GM12878 (cell line): Measurements from ENCODE around the gene CENATAC. TPM values are rescaled to one million over a fixed set of nuclear protein-coding genes. Genes with fewer than 3 reads are reported as not detected.

Experiments
- ATF7 ChIP-seq: fragments of 450-650 bp; IDR thresholded peaks from 2 replicates; pipeline ENCODE4 v1.6.1; 2016; ENCODE audit warnings: low read depth, mild to moderate bottlenecking
- BRCA1 ChIP-seq: IDR thresholded peaks from 2 replicates; pipeline ENCODE4 v1.6.1; 2011; ENCODE audit warnings: low read depth, low read length, improper control_type of control experiment
- CHD4 ChIP-seq: fragments of 200-600 bp; sonication (generic); IDR thresholded peaks from 2 replicates; pipeline ENCODE4 v1.6.1; 2016; ENCODE audit warnings: mild to moderate bottlenecking
- EED ChIP-seq: sonication (generic); IDR thresholded peaks from 2 replicates; pipeline ENCODE4 v1.6.1; 2016; ENCODE audit warnings: antibody characterized with exemption, low read depth
- ESRRA ChIP-seq: IDR thresholded peaks from 2 replicates; pipeline ENCODE4 v1.6.1; 2012; ENCODE audit warnings: mild to moderate bottlenecking, low read length, improper control_type of control experiment
- FOXM1 ChIP-seq: IDR thresholded peaks from 2 replicates; pipeline ENCODE4 v1.6.1; 2012; ENCODE audit warnings: low read depth, mild to moderate bottlenecking, inconsistent platforms, low read length, moderate library complexity
- GATAD2B ChIP-seq: fragments of 450-650 bp; conservative IDR thresholded peaks from 2 replicates; pipeline ENCODE4 v1.6.1; 2017; ENCODE audit warnings: low read depth, mild to moderate bottlenecking, moderate library complexity
- HDAC2 ChIP-seq: fragments of 200-600 bp; sonication (generic); IDR thresholded peaks from 2 replicates; pipeline ENCODE4 v1.6.1; 2017
- HDAC6 ChIP-seq: fragments of 200-600 bp; sonication (generic); IDR thresholded peaks from one replicate; pipeline ENCODE4 v1.8.0; 2017; ENCODE audit warnings: antibody characterized with exemption; ENCODE audit not compliant: unreplicated experiment
- KAT2A ChIP-seq: conservative IDR thresholded peaks from 2 replicates; pipeline ENCODE4 v1.6.1; 2011; ENCODE audit warnings: low read depth, low read length; ENCODE audit not compliant: control insufficient read depth
- KDM1A ChIP-seq: fragments of 200-600 bp; sonication (generic); IDR thresholded peaks from 2 replicates; pipeline ENCODE4 v1.6.1; 2016; ENCODE audit warnings: borderline replicate concordance
- MTA3 ChIP-seq: IDR thresholded peaks from 2 replicates; pipeline ENCODE4 v1.6.1; 2012; ENCODE audit warnings: low read length, inconsistent platforms, borderline replicate concordance
- MYB ChIP-seq: fragments of 150-350 bp; IDR thresholded peaks from 2 replicates; pipeline ENCODE4 v1.6.1; 2014; ENCODE audit warnings: mild to moderate bottlenecking, low read depth, low read length, borderline replicate concordance
- NR2C1 ChIP-seq: fragments of 450-650 bp; IDR thresholded peaks from 2 replicates; pipeline ENCODE4 v1.6.1; 2017; ENCODE audit warnings: antibody characterized with exemption, mild to moderate bottlenecking, moderate library complexity
- RAD51 ChIP-seq: fragments of 450-650 bp; IDR thresholded peaks from 2 replicates; pipeline ENCODE4 v1.6.1; 2016; ENCODE audit warnings: moderate library complexity, mild to moderate bottlenecking, inconsistent platforms
- SMC3 ChIP-seq: IDR thresholded peaks from 2 replicates; pipeline ENCODE4 v1.6.1; 2011; ENCODE audit warnings: low read length, improper control_type of control experiment, borderline replicate concordance
- SPI1 ChIP-seq: IDR thresholded peaks from 2 replicates; pipeline ENCODE4 v1.6.1; 2011; ENCODE audit warnings: low read depth, mild to moderate bottlenecking, low read length, moderate library complexity, borderline replicate concordance; ENCODE audit not compliant: insufficient read depth
- SREBF2 ChIP-seq: IDR thresholded peaks from 2 replicates; pipeline ENCODE4 v1.6.1; 2012; ENCODE audit warnings: mild to moderate bottlenecking, low read length
- SUPT20H ChIP-seq: IDR thresholded peaks from 2 replicates; pipeline ENCODE4 v1.6.1; 2011; ENCODE audit warnings: low read depth, mild to moderate bottlenecking, low read length, moderate library complexity, borderline replicate concordance; ENCODE audit not compliant: control insufficient read depth
- SUZ12 ChIP-seq: fragments of 200-600 bp; sonication (generic); IDR thresholded peaks from one replicate; pipeline ENCODE4 v1.6.1; 2018; ENCODE audit warnings: antibody characterized with exemption, mild to moderate bottlenecking; ENCODE audit not compliant: unreplicated experiment
- polyA plus RNA-seq, 11 experiments: library from polyadenylated mRNA; depleted of rRNA in 4 of 11; unstranded in 6 of 11; stranded (reverse) in 5 of 11; fragments of >200 nt; fragmentation: Nextera tagmentation in 4 of 11; fragmentation: Illumina TruSeq in 1 of 11; extraction: Ambion mirVana in 4 of 11; extraction: Trizol in 1 of 11; gene quantifications; 1 replicate in 1 of 11; 2 replicates in 10 of 11; pipeline versions ENCODE4 v1.2.1 to v1.2.3, GENCODE V29; 2011 to 2016; ENCODE audit warnings: inconsistent platforms in 2 of 11, missing spikeins in 2 of 11, low read depth in 1 of 11
- total RNA-seq, 4 experiments: library from RNA; depleted of rRNA in 3 of 4; stranded (reverse); fragments of >200 nt in 3 of 4; fragmentation: Illumina TruSeq in 1 of 4; extraction: Trizol in 1 of 4; gene quantifications; 2 replicates each; pipeline versions ENCODE4 v1.2.1 to v1.2.3, GENCODE V29; 2013 to 2021
- TF ChIP-seq, protein P1 (sequence below): fragments of 450-650 bp; IDR thresholded peaks from 2 replicates; pipeline ENCODE4 v1.6.1; 2017; ENCODE audit warnings: mild to moderate bottlenecking, moderate library complexity
- TF ChIP-seq, protein P2 (sequence below): fragments of 450-650 bp; IDR thresholded peaks from 2 replicates; pipeline ENCODE4 v1.6.1; 2017; ENCODE audit warnings: borderline replicate concordance
- TF ChIP-seq, protein P3 (sequence below): IDR thresholded peaks from 2 replicates; pipeline ENCODE4 v1.6.1; 2012; ENCODE audit warnings: low read length, inconsistent platforms
- TF ChIP-seq, protein P4 (sequence below): fragments of 450-650 bp; IDR thresholded peaks from 2 replicates; pipeline ENCODE4 v1.6.1; 2017; ENCODE audit warnings: mild to moderate bottlenecking

CENATAC gene
- total and polyA plus RNA-seq, 10 of the 15 experiments (the other 5 are each of a cell fraction or from before 2014, with no cell fraction given): 4.8 to 37.1 (median 24.1) TPM

DNA sequence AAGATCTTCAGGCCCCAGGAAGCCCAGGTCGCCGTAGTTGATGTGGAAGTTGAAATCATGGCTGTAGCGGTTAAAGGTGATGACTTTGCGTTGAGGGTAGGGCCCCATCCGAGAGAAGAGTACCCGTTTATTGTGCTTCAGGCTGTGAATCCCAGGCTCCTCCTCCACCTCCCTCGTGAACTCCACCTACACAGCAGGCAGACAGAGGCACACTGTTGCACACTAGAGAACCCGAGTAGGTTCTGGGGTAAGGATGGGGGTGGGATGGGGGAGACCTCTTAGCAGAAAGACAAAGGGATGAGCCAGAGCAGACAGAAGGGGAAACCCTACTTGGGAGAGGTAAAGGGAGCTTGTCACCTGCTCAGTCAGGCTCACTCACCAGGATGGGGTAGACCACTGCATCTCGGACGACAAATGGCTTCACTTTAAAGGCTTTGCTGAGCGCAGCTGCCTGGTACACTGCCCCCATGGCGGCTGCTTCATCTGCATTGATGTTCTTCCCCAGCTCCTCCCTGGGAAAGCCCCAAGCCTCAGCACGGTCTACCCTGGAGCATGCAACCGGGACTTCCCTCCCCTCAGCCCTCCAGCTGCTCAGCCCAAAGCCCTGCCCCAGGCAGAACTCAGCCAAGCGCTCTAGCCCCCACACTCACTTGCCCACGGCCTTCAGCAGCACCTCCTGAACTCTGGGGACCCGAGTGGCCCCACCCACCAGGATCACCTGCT, 53.7 kb downstream of the CENATAC start (continued):
- TF ChIP-seq, protein P1, sequence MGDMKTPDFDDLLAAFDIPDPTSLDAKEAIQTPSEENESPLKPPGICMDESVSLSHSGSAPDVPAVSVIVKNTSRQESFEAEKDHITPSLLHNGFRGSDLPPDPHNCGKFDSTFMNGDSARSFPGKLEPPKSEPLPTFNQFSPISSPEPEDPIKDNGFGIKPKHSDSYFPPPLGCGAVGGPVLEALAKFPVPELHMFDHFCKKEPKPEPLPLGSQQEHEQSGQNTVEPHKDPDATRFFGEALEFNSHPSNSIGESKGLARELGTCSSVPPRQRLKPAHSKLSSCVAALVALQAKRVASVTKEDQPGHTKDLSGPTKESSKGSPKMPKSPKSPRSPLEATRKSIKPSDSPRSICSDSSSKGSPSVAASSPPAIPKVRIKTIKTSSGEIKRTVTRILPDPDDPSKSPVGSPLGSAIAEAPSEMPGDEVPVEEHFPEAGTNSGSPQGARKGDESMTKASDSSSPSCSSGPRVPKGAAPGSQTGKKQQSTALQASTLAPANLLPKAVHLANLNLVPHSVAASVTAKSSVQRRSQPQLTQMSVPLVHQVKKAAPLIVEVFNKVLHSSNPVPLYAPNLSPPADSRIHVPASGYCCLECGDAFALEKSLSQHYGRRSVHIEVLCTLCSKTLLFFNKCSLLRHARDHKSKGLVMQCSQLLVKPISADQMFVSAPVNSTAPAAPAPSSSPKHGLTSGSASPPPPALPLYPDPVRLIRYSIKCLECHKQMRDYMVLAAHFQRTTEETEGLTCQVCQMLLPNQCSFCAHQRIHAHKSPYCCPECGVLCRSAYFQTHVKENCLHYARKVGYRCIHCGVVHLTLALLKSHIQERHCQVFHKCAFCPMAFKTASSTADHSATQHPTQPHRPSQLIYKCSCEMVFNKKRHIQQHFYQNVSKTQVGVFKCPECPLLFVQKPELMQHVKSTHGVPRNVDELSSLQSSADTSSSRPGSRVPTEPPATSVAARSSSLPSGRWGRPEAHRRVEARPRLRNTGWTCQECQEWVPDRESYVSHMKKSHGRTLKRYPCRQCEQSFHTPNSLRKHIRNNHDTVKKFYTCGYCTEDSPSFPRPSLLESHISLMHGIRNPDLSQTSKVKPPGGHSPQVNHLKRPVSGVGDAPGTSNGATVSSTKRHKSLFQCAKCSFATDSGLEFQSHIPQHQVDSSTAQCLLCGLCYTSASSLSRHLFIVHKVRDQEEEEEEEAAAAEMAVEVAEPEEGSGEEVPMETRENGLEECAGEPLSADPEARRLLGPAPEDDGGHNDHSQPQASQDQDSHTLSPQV: no peak
- TF ChIP-seq, protein P2, sequence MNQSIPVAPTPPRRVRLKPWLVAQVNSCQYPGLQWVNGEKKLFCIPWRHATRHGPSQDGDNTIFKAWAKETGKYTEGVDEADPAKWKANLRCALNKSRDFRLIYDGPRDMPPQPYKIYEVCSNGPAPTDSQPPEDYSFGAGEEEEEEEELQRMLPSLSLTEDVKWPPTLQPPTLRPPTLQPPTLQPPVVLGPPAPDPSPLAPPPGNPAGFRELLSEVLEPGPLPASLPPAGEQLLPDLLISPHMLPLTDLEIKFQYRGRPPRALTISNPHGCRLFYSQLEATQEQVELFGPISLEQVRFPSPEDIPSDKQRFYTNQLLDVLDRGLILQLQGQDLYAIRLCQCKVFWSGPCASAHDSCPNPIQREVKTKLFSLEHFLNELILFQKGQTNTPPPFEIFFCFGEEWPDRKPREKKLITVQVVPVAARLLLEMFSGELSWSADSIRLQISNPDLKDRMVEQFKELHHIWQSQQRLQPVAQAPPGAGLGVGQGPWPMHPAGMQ: no peak
- no peak for TF ChIP-seq SUPT20H
- TF ChIP-seq KAT2A: no peak
- no peak for TF ChIP-seq RAD51
- TF ChIP-seq ESRRA: no peak
- TF ChIP-seq FOXM1: no peak
- TF ChIP-seq, protein P3, sequence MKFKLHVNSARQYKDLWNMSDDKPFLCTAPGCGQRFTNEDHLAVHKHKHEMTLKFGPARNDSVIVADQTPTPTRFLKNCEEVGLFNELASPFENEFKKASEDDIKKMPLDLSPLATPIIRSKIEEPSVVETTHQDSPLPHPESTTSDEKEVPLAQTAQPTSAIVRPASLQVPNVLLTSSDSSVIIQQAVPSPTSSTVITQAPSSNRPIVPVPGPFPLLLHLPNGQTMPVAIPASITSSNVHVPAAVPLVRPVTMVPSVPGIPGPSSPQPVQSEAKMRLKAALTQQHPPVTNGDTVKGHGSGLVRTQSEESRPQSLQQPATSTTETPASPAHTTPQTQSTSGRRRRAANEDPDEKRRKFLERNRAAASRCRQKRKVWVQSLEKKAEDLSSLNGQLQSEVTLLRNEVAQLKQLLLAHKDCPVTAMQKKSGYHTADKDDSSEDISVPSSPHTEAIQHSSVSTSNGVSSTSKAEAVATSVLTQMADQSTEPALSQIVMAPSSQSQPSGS: no peak
- TF ChIP-seq CHD4: no peak
- no peak for TF ChIP-seq SMC3
- no peak for TF ChIP-seq BRCA1
- no peak for TF ChIP-seq MYB
- TF ChIP-seq ATF7: no peak; the same call in 1 of the 2 replicates
- no peak for TF ChIP-seq MTA3
- TF ChIP-seq SUZ12: no peak
- TF ChIP-seq, protein P4, sequence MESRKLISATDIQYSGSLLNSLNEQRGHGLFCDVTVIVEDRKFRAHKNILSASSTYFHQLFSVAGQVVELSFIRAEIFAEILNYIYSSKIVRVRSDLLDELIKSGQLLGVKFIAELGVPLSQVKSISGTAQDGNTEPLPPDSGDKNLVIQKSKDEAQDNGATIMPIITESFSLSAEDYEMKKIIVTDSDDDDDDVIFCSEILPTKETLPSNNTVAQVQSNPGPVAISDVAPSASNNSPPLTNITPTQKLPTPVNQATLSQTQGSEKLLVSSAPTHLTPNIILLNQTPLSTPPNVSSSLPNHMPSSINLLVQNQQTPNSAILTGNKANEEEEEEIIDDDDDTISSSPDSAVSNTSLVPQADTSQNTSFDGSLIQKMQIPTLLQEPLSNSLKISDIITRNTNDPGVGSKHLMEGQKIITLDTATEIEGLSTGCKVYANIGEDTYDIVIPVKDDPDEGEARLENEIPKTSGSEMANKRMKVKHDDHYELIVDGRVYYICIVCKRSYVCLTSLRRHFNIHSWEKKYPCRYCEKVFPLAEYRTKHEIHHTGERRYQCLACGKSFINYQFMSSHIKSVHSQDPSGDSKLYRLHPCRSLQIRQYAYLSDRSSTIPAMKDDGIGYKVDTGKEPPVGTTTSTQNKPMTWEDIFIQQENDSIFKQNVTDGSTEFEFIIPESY: no peak
- no peak; the same call in 1 of the 2 replicates for TF ChIP-seq GATAD2B
- TF ChIP-seq KDM1A: no peak
- peak; percentile 56; the same call in 1 of the 2 replicates for TF ChIP-seq SPI1
- no peak for TF ChIP-seq SREBF2
- TF ChIP-seq HDAC6: no peak
- no peak for TF ChIP-seq EED
- no peak for TF ChIP-seq NR2C1
- no peak for TF ChIP-seq HDAC2
